SK-N-SH treated with all-trans-retinoic acid at 6 μM for 48 hours (cell line): ENCODE data around the gene RING1.
A peak's percentile ranks its signal among the peaks of the same experiment; 100 is the strongest.

Experiments
- ATAC-seq: fragments of 200-7000 bp; cut with Tn5 transposase; 3 replicates; pipeline ENCODE4 v1.9.1; 2020; ENCODE audit warnings: mild to moderate bottlenecking, moderate library complexity
- ARNTL ChIP-seq: fragments of 450-650 bp; formaldehyde crosslinking; IDR thresholded peaks from 2 replicates; pipeline ENCODE4 v1.5.0; 2020; ENCODE audit warnings: low read depth, mild to moderate bottlenecking, moderate library complexity, borderline replicate concordance
- BACH2 ChIP-seq: fragments of 250-450 bp; sonication (Bioruptor Pico); IDR thresholded peaks from 2 replicates; pipeline ENCODE4 v1.9.0; 2021; ENCODE audit warnings: mild to moderate bottlenecking, borderline replicate concordance
- ISL1 ChIP-seq: fragments of 250-450 bp; sonication (Bioruptor Pico); IDR thresholded peaks from 2 replicates; pipeline ENCODE4 v2.1.2; 2022; ENCODE audit warnings: mild to moderate bottlenecking, moderate library complexity
- OSR1 ChIP-seq: fragments of 250-450 bp; sonication (Bioruptor Pico); IDR thresholded peaks from 2 replicates; pipeline ENCODE4 v1.8.0; 2022; ENCODE audit warnings: moderate library complexity, mild to moderate bottlenecking, inconsistent platforms
- PPARA ChIP-seq: fragments of 250-450 bp; sonication (Bioruptor Pico); IDR thresholded peaks from 2 replicates; pipeline ENCODE4 v1.5.0; 2020; ENCODE audit warnings: mild to moderate bottlenecking, borderline replicate concordance
- RARB ChIP-seq: fragments of 250-450 bp; sonication (Bioruptor Pico); IDR thresholded peaks from 2 replicates; pipeline ENCODE4 v1.8.0; 2021; ENCODE audit warnings: mild to moderate bottlenecking, moderate library complexity
- SNAI2 ChIP-seq: fragments of 250-450 bp; sonication (Bioruptor Pico); IDR thresholded peaks from 2 replicates; pipeline ENCODE4 v1.5.0; 2020; ENCODE audit warnings: mild to moderate bottlenecking, moderate library complexity
- TOX ChIP-seq: fragments of 250-450 bp; sonication (Bioruptor Pico); IDR thresholded peaks from 2 replicates; pipeline ENCODE4 v1.8.0; 2021; ENCODE audit warnings: mild to moderate bottlenecking, moderate library complexity, borderline replicate concordance
- ZC3H10 ChIP-seq: fragments of 250-450 bp; sonication (Bioruptor Pico); IDR thresholded peaks from 2 replicates; pipeline ENCODE4 v1.5.1; 2021; ENCODE audit warnings: mild to moderate bottlenecking, moderate library complexity
- ZFP3 ChIP-seq: fragments of 250-450 bp; sonication (Bioruptor Pico); IDR thresholded peaks from 2 replicates; pipeline ENCODE4 v1.5.0; 2020; ENCODE audit warnings: mild to moderate bottlenecking, moderate library complexity
- ZFP30 ChIP-seq: fragments of 450-650 bp; formaldehyde crosslinking; IDR thresholded peaks from 2 replicates; pipeline ENCODE4 v1.5.0; 2022; ENCODE audit warnings: mild to moderate bottlenecking, moderate library complexity
- ZNF70 ChIP-seq: fragments of 450-650 bp; formaldehyde crosslinking; IDR thresholded peaks from 2 replicates; pipeline ENCODE4 v1.5.0; 2020; ENCODE audit warnings: mild to moderate bottlenecking, moderate library complexity
- ZNF8 ChIP-seq: fragments of 450-650 bp; formaldehyde crosslinking; IDR thresholded peaks from 2 replicates; pipeline ENCODE4 v1.5.0; 2020; ENCODE audit warnings: mild to moderate bottlenecking, moderate library complexity
- TF ChIP-seq, protein P1 (sequence below): fragments of 250-450 bp; sonication (Bioruptor Pico); IDR thresholded peaks from 2 replicates; pipeline ENCODE4 v1.5.0; 2020; ENCODE audit warnings: mild to moderate bottlenecking, moderate library complexity
- TF ChIP-seq, protein P2 (sequence below): fragments of 250-450 bp; sonication (Bioruptor Pico); IDR thresholded peaks from 2 replicates; pipeline ENCODE4 v1.8.0; 2021; ENCODE audit warnings: low read depth, mild to moderate bottlenecking, moderate library complexity, borderline replicate concordance
- TF ChIP-seq, protein P3 (sequence below): fragments of 250-450 bp; sonication (Bioruptor Pico); IDR thresholded peaks from 2 replicates; pipeline ENCODE4 v1.5.1; 2020; ENCODE audit warnings: low read depth, mild to moderate bottlenecking, moderate library complexity
- TF ChIP-seq, protein P4 (sequence below): fragments of 250-450 bp; sonication (Bioruptor Pico); IDR thresholded peaks from 2 replicates; pipeline ENCODE4 v1.5.1; 2021; ENCODE audit warnings: mild to moderate bottlenecking, moderate library complexity

RING1 gene

DNA sequence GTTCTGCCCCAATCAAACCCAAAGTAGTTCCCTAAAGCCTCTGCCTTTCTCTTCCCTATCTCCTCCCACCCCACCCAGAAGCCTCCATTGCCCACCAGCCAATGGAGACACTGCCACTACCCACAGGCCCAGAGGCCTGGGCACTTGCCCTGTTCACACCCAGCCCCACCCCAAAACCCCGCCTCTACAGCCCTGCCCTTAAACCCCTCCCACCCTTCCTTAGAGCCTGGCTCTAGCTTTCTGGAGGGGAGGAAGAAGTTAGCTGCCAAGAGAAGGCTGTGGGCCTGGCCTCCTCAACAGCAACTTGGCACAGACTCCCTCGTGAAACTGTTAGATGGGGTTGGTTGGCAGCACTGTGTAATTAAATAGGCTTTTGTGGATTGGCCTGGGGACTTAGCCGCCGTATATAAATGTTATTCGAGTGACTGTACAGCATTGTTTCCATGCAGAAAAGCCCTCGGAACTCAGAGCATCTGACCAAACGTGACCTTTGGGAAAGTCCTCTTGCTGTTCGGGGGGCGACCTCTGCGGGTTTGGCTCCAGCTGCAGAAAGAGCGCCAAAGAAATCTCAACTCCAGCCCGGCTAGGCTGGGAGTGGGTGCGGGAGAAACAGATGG is 47.5 kb upstream of the RING1 start (continued):
- TF ChIP-seq, protein P1, sequence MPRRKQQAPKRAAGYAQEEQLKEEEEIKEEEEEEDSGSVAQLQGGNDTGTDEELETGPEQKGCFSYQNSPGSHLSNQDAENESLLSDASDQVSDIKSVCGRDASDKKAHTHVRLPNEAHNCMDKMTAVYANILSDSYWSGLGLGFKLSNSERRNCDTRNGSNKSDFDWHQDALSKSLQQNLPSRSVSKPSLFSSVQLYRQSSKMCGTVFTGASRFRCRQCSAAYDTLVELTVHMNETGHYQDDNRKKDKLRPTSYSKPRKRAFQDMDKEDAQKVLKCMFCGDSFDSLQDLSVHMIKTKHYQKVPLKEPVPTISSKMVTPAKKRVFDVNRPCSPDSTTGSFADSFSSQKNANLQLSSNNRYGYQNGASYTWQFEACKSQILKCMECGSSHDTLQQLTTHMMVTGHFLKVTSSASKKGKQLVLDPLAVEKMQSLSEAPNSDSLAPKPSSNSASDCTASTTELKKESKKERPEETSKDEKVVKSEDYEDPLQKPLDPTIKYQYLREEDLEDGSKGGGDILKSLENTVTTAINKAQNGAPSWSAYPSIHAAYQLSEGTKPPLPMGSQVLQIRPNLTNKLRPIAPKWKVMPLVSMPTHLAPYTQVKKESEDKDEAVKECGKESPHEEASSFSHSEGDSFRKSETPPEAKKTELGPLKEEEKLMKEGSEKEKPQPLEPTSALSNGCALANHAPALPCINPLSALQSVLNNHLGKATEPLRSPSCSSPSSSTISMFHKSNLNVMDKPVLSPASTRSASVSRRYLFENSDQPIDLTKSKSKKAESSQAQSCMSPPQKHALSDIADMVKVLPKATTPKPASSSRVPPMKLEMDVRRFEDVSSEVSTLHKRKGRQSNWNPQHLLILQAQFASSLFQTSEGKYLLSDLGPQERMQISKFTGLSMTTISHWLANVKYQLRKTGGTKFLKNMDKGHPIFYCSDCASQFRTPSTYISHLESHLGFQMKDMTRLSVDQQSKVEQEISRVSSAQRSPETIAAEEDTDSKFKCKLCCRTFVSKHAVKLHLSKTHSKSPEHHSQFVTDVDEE (CRISPR knock-in tag) = no peak
- TF ChIP-seq ZNF70 (CRISPR knock-in tag) (no peak), TOX (CRISPR knock-in tag) (no peak), ZFP3 (CRISPR knock-in tag) (no peak)
- TF ChIP-seq, protein P2, sequence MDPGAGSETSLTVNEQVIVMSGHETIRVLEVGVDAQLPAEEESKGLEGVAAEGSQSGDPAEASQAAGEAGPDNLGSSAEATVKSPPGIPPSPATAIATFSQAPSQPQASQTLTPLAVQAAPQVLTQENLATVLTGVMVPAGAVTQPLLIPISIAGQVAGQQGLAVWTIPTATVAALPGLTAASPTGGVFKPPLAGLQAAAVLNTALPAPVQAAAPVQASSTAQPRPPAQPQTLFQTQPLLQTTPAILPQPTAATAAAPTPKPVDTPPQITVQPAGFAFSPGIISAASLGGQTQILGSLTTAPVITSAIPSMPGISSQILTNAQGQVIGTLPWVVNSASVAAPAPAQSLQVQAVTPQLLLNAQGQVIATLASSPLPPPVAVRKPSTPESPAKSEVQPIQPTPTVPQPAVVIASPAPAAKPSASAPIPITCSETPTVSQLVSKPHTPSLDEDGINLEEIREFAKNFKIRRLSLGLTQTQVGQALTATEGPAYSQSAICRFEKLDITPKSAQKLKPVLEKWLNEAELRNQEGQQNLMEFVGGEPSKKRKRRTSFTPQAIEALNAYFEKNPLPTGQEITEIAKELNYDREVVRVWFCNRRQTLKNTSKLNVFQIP (CRISPR knock-in tag) = no peak
- TF ChIP-seq, all 23 proteins: peak for 0

DNA sequence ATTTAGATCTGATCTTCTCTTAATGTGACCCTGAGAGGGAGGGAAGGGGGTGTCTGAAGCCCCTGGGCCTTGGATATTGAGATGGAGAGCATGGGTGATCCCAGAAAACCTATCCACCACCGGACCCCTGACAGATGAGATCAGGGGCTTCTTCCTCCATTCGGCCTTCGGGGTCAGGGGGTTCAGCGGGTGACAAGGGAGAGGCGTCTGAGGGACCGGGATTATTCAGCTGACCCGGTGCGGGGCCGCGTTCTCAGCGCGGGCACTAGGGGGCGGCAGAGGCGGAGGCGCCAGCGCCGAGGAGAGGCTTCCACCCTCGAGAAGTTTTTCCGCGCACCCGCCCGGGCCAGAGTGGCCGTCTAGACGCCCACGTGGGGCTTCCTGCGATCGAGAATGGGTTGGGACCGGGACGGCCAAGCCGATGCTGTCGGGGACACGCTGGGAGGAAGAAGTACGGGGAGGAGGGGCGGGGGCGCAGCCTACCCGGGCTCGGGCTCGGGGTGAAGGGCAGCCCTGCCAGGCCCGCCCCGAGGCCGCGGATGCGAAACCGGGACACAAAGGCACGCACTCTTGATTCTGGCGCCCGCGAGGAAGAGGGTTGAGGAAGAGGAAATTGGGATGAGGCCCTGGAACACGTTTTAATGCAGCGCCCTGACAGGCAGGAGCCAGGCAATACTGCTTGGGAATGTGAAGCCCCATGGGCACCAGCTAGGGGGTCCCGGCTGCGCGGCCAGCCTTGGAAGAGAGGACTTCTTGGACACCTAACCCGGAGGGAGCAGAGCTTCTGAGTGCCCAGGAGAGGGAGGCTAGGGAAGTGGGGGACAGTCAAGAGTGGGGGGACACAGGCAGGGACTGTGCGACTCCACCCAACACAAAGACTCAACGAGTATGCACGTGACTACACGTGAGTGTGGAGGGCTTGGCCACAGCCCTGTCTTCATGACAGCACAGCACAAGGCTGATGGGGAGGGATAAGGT is 46.7 kb upstream of the RING1 start:
- TF ChIP-seq PPARA (no peak), ISL1 (no peak), ZNF70 (CRISPR knock-in tag) (no peak), ZNF8 (CRISPR knock-in tag) (no peak), ARNTL (CRISPR knock-in tag) (no peak), ZC3H10 (CRISPR knock-in tag) (no peak)
- peak; percentile 96 for ATAC-seq

DNA sequence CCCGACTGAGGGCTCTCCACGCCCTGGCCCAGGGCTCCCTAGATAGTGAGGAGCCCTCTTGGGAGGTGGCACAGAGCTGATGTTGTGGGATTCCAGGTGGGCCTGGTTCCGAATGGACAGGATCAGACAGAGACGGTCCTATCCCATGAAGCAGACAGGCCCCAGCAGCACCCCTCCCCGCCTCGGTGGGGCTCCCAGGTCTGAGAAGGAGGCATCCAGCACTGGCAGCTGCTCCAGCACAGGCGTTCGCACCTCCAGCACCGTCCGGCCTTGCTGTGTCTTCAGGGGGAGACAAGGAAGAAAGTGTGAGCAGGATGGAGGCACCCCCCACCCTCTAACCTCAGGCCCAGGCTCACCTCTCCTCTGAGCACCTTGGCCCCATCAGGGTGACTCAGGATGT is 44.8 kb upstream of the RING1 start:
- ATAC-seq = no peak
- TF ChIP-seq, protein P3, sequence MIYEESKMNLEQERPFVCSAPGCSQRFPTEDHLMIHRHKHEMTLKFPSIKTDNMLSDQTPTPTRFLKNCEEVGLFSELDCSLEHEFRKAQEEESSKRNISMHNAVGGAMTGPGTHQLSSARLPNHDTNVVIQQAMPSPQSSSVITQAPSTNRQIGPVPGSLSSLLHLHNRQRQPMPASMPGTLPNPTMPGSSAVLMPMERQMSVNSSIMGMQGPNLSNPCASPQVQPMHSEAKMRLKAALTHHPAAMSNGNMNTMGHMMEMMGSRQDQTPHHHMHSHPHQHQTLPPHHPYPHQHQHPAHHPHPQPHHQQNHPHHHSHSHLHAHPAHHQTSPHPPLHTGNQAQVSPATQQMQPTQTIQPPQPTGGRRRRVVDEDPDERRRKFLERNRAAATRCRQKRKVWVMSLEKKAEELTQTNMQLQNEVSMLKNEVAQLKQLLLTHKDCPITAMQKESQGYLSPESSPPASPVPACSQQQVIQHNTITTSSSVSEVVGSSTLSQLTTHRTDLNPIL = no peak
- no peak for TF ChIP-seq OSR1
- no peak for TF ChIP-seq BACH2 (CRISPR knock-in tag)
- TF ChIP-seq SNAI2 = no peak
- no peak for TF ChIP-seq RARB (CRISPR knock-in tag)
- TF ChIP-seq ZFP30 (CRISPR knock-in tag) = no peak
- TF ChIP-seq, protein P1 (CRISPR knock-in tag) = no peak

DNA sequence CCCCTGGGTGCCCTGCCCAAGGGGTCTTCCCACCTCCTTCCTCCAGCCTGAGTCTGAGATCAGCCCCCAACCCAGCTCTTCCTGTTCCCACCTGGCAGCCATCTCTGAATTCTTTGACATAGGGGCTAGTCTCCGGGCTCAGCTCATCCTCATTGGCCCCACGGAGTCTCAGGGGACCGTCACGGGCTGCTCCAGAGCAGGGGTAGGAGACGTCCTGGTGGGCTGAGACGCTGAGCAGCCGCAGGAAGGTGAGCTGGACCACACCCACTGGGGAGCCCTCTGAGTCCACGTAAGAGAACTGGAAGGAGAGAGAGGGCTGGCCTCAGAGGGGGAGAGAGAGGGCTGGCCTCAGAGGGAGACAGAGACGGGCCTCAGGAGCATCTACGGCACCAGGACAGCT is 44.1 kb upstream of the RING1 start:
- TF ChIP-seq, protein P1 (CRISPR knock-in tag) = no peak
- TF ChIP-seq, protein P4, sequence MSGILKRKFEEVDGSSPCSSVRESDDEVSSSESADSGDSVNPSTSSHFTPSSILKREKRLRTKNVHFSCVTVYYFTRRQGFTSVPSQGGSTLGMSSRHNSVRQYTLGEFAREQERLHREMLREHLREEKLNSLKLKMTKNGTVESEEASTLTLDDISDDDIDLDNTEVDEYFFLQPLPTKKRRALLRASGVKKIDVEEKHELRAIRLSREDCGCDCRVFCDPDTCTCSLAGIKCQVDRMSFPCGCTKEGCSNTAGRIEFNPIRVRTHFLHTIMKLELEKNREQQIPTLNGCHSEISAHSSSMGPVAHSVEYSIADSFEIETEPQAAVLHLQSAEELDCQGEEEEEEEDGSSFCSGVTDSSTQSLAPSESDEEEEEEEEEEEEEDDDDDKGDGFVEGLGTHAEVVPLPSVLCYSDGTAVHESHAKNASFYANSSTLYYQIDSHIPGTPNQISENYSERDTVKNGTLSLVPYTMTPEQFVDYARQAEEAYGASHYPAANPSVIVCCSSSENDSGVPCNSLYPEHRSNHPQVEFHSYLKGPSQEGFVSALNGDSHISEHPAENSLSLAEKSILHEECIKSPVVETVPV (CRISPR knock-in tag) = no peak
- no peak for TF ChIP-seq TOX (CRISPR knock-in tag)
- no peak for ATAC-seq
